HG02938 (cell line): Measurements from ENCODE around the gene UCKL1.
"Not testable (repeated sequence)": the region's sequence is repeated elsewhere in the genome, so short reads cannot be mapped to it uniquely, and the experiment has no call there.

Experiments used
- ATAC-seq: cut with Tn5 transposase; IDR thresholded peaks from one replicate; pipeline ENCODE4 v1.9.1; 2021; ENCODE audit warnings: mild to moderate bottlenecking, moderate library complexity; ENCODE audit not compliant: unreplicated experiment

UCKL1 gene

GRCh38 chr20:63972312-63973159 lies 16.3 kb upstream of the UCKL1 start:
- ATAC-seq: no peak

GRCh38 chr20:63971960-63972311 lies 15.7 kb upstream of the UCKL1 start:
- ATAC-seq: not testable (repeated sequence)

GRCh38 chr20:63970714-63971431 lies 14.7 kb upstream of the UCKL1 start:
- ATAC-seq: no peak

GRCh38 chr20:63969838-63970713 lies 13.9 kb upstream of the UCKL1 start, which contains the start of gene ZNF512B:
Gene ZNF512B (minus strand): TSS chr20:63969930. CDS start chr20:63967950, 1,980 bp downstream.
- ATAC-seq: no peak

GRCh38 chr20:63968928-63969760 lies 12.9 kb upstream of the UCKL1 start:
- ATAC-seq: no peak

GRCh38 chr20:63968136-63968927 lies 12.1 kb upstream of the UCKL1 start:
- ATAC-seq: no peak

- no peak for ATAC-seq
These were observed 11.3 kb upstream of the UCKL1 start for GRCh38 chr20:63967330-63968135.

GRCh38 chr20:63966944-63967322 lies 10.7 kb upstream of the UCKL1 start:
- ATAC-seq: no peak

GRCh38 chr20:63966172-63966943 lies 10.1 kb upstream of the UCKL1 start:
- ATAC-seq: no peak

GRCh38 chr20:63964412-63964811 lies 8.2 kb upstream of the UCKL1 start:
- ATAC-seq: no peak

- no peak for ATAC-seq
These were observed 7.6 kb upstream of the UCKL1 start for GRCh38 chr20:63963784-63964301.

GRCh38 chr20:63963348-63963741 lies 7.1 kb upstream of the UCKL1 start:
- ATAC-seq: no peak

- no peak for ATAC-seq
These were observed 6.5 kb upstream of the UCKL1 start for GRCh38 chr20:63962426-63963347.

- no peak for ATAC-seq
These were observed 5.6 kb upstream of the UCKL1 start for GRCh38 chr20:63961664-63962425.

- ATAC-seq: not testable (repeated sequence)
These were observed 4.7 kb upstream of the UCKL1 start for GRCh38 chr20:63960654-63961621.
